GM21360 (cell line): Measurements from ENCODE around the gene UVSSA.
"Not testable (repeated sequence)": the region's sequence is repeated elsewhere in the genome, so short reads cannot be mapped to it uniquely, and the experiment has no call there.

Experiments used
- ATAC-seq: cut with Tn5 transposase; IDR thresholded peaks from one replicate; pipeline ENCODE4 v1.9.1; 2021; ENCODE audit warnings: mild to moderate bottlenecking, moderate library complexity; ENCODE audit not compliant: unreplicated experiment

The UVSSA gene

GRCh38 chr4:1360423-1361283 lies 13.6 kb downstream of the UVSSA start:
- ATAC-seq = no peak

GRCh38 chr4:1361431-1361830 lies 14.4 kb downstream of the UVSSA start:
- ATAC-seq = no peak

GRCh38 chr4:1362046-1362445 lies 15.0 kb downstream of the UVSSA start:
- no peak for ATAC-seq

- no peak for ATAC-seq
Measured at GRCh38 chr4:1362521-1362920, 15.5 kb downstream of the UVSSA start.

- no peak for ATAC-seq
Measured at GRCh38 chr4:1363513-1363912, 16.5 kb downstream of the UVSSA start.

- ATAC-seq = no peak
Measured at GRCh38 chr4:1364217-1364616, 17.2 kb downstream of the UVSSA start.

- ATAC-seq = no peak
Measured at GRCh38 chr4:1364748-1365147, 17.7 kb downstream of the UVSSA start.

GRCh38 chr4:1365271-1366178 lies 18.5 kb downstream of the UVSSA start:
- ATAC-seq = no peak

- no peak for ATAC-seq
Measured at GRCh38 chr4:1366371-1367229, 19.6 kb downstream of the UVSSA start.

GRCh38 chr4:1367230-1367935 lies 20.4 kb downstream of the UVSSA start:
- ATAC-seq = no peak

GRCh38 chr4:1367936-1368289 lies 20.9 kb downstream of the UVSSA start:
- no peak for ATAC-seq

- ATAC-seq = no peak
Measured at GRCh38 chr4:1368421-1369090, 21.5 kb downstream of the UVSSA start.

GRCh38 chr4:1369091-1369450 lies 22.1 kb downstream of the UVSSA start:
- no peak for ATAC-seq

- ATAC-seq = no peak
Measured at GRCh38 chr4:1369479-1370079, 22.6 kb downstream of the UVSSA start.

GRCh38 chr4:1370321-1371124 lies 23.5 kb downstream of the UVSSA start:
- ATAC-seq = no peak

GRCh38 chr4:1371176-1372165 lies 24.5 kb downstream of the UVSSA start:
- no peak for ATAC-seq

- not testable (repeated sequence) for ATAC-seq
Measured at GRCh38 chr4:1372576-1372975, 25.6 kb downstream of the UVSSA start.
